OCI-LY3 (cell line): ENCODE data around the gene TLCD3B.

Source experiments
- CTCF ChIP-seq: fragments of 200-600, 300-600 bp; sonication (generic); IDR thresholded peaks from 2 replicates; pipeline ENCODE4 v1.5.1; 2014; ENCODE audit warnings: antibody characterized with exemption, low read length, low read depth
- EZH2phosphoT487 ChIP-seq: fragments of 200-600 bp; shearing (Covaris generic); IDR thresholded peaks from 2 replicates; pipeline ENCODE4 v1.6.1; 2018; ENCODE audit warnings: antibody characterized with exemption, mixed run types, low read depth

- TF ChIP-seq EZH2phosphoT487 (no peak), CTCF (no peak)
Observed at GRCh38 chr16:29990883-29991570, 40.0 kb downstream of the TLCD3B start.
